GM18508 (cell line): ENCODE results near the gene DSCAML1.

Experiments
- ATAC-seq: cut with Tn5 transposase; IDR thresholded peaks from one replicate; pipeline ENCODE4 v1.9.1; 2021; ENCODE audit warnings: moderate number of reproducible peaks; ENCODE audit not compliant: insufficient read depth, unreplicated experiment

DSCAML1 gene

GRCh38 chr11:117544130-117544800 lies 252.8 kb downstream of the DSCAML1 start:
- no peak for ATAC-seq

- no peak for ATAC-seq
Measured at GRCh38 chr11:117541211-117541610, 255.8 kb downstream of the DSCAML1 start.

GRCh38 chr11:117538263-117539135 lies 258.5 kb downstream of the DSCAML1 start:
- ATAC-seq = no peak

- ATAC-seq = no peak
Measured at GRCh38 chr11:117535850-117536411, 261.1 kb downstream of the DSCAML1 start.

- ATAC-seq = no peak
Measured at GRCh38 chr11:117535201-117535849, 261.7 kb downstream of the DSCAML1 start.

- ATAC-seq = no peak
Measured at GRCh38 chr11:117532568-117532967, 264.4 kb downstream of the DSCAML1 start.

- no peak for ATAC-seq
Measured at GRCh38 chr11:117529816-117530215, 267.2 kb downstream of the DSCAML1 start.

- no peak for ATAC-seq
Measured at GRCh38 chr11:117528097-117528721, 268.8 kb downstream of the DSCAML1 start.

- ATAC-seq = no peak
Measured at GRCh38 chr11:117527271-117527670, 269.7 kb downstream of the DSCAML1 start.

GRCh38 chr11:117525866-117526542 lies 271.0 kb downstream of the DSCAML1 start:
- ATAC-seq = no peak

GRCh38 chr11:117524468-117525183 lies 272.4 kb downstream of the DSCAML1 start:
- ATAC-seq = no peak

- no peak for ATAC-seq
Measured at GRCh38 chr11:117523680-117524079, 273.3 kb downstream of the DSCAML1 start.

GRCh38 chr11:117521974-117522373 lies 275.0 kb downstream of the DSCAML1 start:
- no peak for ATAC-seq

GRCh38 chr11:117520966-117521365 lies 276.1 kb downstream of the DSCAML1 start:
- no peak for ATAC-seq

- ATAC-seq = no peak
Measured at GRCh38 chr11:117520201-117520600, 276.8 kb downstream of the DSCAML1 start.

GRCh38 chr11:117519590-117519989 lies 277.4 kb downstream of the DSCAML1 start:
- ATAC-seq = no peak

- ATAC-seq = no peak
Measured at GRCh38 chr11:117519170-117519569, 277.8 kb downstream of the DSCAML1 start.

- no peak for ATAC-seq
Measured at GRCh38 chr11:117518455-117518854, 278.6 kb downstream of the DSCAML1 start.

- no peak for ATAC-seq
Measured at GRCh38 chr11:117517097-117517496, 279.9 kb downstream of the DSCAML1 start.
